GM18520 (cell line): ENCODE results near the gene BCL2L11.
A peak's percentile ranks its signal among the peaks of the same experiment; 100 is the strongest.

ENCODE experiments used
- ATAC-seq: cut with Tn5 transposase; IDR thresholded peaks from one replicate; pipeline ENCODE4 v1.9.1; 2021; ENCODE audit not compliant: unreplicated experiment

The BCL2L11 gene

GRCh38 chr2:111167076-111167862, 46.6 kb downstream of the BCL2L11 start:
- no peak for ATAC-seq

- ATAC-seq = no peak
Observed at GRCh38 chr2:111167863-111168162, 47.1 kb downstream of the BCL2L11 start.

- ATAC-seq = peak; percentile 39
Observed at GRCh38 chr2:111168528-111169239, 48.0 kb downstream of the BCL2L11 start.

- ATAC-seq = no peak
Observed at GRCh38 chr2:111169268-111169667, 48.6 kb downstream of the BCL2L11 start.

GRCh38 chr2:111169924-111170323, 49.2 kb downstream of the BCL2L11 start:
- no peak for ATAC-seq

GRCh38 chr2:111171337-111171930, 50.7 kb downstream of the BCL2L11 start:
- no peak for ATAC-seq

GRCh38 chr2:111172666-111173065, 52.0 kb downstream of the BCL2L11 start:
- no peak for ATAC-seq

- ATAC-seq = no peak
Observed at GRCh38 chr2:111173338-111173737, 52.6 kb downstream of the BCL2L11 start.

GRCh38 chr2:111173856-111174255, 53.1 kb downstream of the BCL2L11 start:
- no peak for ATAC-seq

GRCh38 chr2:111175615-111176014, 54.9 kb downstream of the BCL2L11 start:
- no peak for ATAC-seq

- no peak for ATAC-seq
Observed at GRCh38 chr2:111176388-111176787, 55.7 kb downstream of the BCL2L11 start.

GRCh38 chr2:111176867-111177266, 56.2 kb downstream of the BCL2L11 start:
- no peak for ATAC-seq

GRCh38 chr2:111178296-111178695, 57.6 kb downstream of the BCL2L11 start:
- ATAC-seq = no peak

GRCh38 chr2:111178730-111179405, 58.2 kb downstream of the BCL2L11 start:
- no peak for ATAC-seq

GRCh38 chr2:111182121-111182520, 61.4 kb downstream of the BCL2L11 start:
- no peak for ATAC-seq

GRCh38 chr2:111182740-111183139, 62.0 kb downstream of the BCL2L11 start:
- no peak for ATAC-seq

- no peak for ATAC-seq
Observed at GRCh38 chr2:111184725-111185310, 64.1 kb downstream of the BCL2L11 start.

- no peak for ATAC-seq
Observed at GRCh38 chr2:111185361-111186022, 64.8 kb downstream of the BCL2L11 start.

- ATAC-seq = no peak
Observed at GRCh38 chr2:111186121-111186715, 65.5 kb downstream of the BCL2L11 start.

GRCh38 chr2:111186933-111187332, 66.2 kb downstream of the BCL2L11 start:
- ATAC-seq = no peak
